GM12864 (cell line): ENCODE data around the gene COL26A1.

Source experiments
- DNase-seq: peaks from one replicate; pipeline ENCODE4 v3.0.0-alpha.2; 2011; ENCODE audit warnings: low read depth
- H3K4me3 ChIP-seq: 2 replicates; pipeline ENCODE4 v1.5.1; 2011; ENCODE audit warnings: mild to moderate bottlenecking, low read depth, low read length, control low read depth
- CTCF ChIP-seq: IDR thresholded peaks from 2 replicates; pipeline ENCODE4 v1.5.1; 2011; ENCODE audit warnings: low read depth, mild to moderate bottlenecking, moderate library complexity, low read length, control low read depth, inconsistent platforms; ENCODE audit errors: missing control alignments

The COL26A1 gene

DNA sequence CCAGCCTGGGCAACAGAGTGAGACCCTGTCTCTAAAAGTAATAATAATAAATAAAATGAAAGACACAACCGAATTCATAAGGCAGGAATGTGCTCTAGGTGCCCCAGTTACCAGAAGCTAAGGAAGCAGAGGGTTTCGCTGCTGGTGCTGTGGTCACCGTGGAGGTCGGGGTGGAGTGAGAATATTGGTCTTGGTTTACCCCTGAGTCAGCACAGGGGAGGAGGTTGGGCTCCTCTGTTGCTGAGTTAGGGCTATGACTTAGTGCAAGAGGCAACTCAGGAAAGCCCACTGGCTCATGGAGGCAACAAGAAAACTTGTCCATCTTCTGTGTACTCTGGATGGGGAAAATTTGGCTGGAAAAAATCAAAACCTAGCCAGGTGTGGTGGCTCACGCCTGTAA is 149.3 kb downstream of the COL26A1 start:
- no peak overlapping the region for H3K4me3 ChIP-seq
- TF ChIP-seq CTCF, result no peak
- DNase-seq, result no peak

DNA sequence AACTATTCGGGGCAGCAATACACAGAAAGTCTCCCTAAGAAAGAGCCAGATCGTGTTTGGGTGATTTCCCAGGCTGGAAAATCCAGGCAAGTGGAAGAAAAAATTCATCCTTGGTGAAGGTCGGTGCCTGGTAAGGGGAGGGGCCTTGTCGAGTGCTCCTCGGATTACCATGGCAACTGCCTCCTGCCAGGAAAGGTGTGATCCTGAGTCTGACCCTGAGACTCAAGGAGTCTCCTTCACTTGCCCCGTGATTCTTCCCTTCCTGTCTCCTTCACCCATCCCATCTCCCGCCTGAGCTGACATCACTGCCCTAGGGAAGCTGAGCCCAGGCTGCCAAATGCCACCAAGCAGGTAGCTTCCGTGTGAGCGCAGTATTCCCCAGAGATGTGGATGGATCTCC is 154.2 kb downstream of the COL26A1 start:
- TF ChIP-seq CTCF, result no peak
- no peak overlapping the region for H3K4me3 ChIP-seq
- DNase-seq, result no peak

- DNase-seq, result no peak
- TF ChIP-seq CTCF, result no peak
- H3K4me3 ChIP-seq, result no peak overlapping the region
These were observed 154.6 kb downstream of the COL26A1 start for GRCh38 chr7:101517304-101517703.

DNA sequence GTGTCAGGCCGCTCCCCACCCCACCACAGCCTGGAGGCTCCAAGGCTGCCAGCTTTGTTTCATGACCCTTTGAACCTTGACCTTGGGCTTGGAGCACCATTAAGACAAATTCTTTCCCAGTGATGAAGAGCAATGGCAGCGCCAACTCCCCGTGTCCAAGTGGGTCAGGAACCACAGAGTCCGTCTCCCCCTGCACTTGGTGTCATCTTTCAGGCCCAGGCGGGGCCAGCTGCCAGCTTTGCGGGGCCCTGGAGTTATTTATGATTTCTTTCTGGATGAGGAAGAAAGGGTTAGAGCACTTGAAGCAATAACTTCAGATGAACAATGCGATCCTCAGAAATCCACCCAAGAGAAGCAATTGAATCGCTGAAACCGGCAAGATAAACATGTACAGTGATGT is 155.7 kb downstream of the COL26A1 start:
- DNase-seq, result no peak
- H3K4me3 ChIP-seq, result no peak overlapping the region
- TF ChIP-seq CTCF, result no peak

DNA sequence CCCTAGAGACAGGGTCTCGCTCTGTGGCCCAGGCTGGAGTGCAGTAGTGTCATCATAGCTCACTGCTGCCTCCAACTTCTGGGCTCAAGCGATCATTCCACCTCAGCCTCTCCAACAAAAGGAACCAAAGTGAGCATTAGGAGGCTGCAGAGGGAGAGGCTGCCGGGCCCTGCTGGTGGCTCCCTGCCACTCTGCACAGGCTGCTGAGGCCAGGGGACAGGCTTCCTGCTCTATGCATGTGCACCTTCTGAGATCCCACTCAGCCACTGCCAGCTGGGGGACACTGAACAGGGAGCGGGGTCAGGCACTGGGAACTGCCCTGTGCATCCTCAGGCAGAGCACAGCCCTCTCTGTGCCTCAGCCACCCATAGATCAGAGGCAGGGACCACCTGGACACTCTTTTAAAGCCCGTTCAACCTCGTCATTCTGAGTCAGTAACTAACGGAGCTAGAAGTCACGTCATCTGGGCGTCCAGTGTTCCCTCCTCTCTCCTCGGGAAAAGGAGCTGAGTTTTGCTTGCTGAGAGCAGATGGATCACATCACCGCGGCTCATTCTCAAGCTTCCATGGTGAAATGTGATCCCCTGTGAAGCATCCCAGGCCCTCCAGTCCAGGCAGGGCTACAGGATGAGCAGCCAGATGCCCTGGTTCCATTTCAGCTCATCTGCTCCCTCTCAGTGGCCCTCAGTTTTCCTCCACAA is 156.8 kb downstream of the COL26A1 start:
- TF ChIP-seq CTCF, result no peak
- H3K4me3 ChIP-seq, result no peak overlapping the region
- DNase-seq, result no peak

DNA sequence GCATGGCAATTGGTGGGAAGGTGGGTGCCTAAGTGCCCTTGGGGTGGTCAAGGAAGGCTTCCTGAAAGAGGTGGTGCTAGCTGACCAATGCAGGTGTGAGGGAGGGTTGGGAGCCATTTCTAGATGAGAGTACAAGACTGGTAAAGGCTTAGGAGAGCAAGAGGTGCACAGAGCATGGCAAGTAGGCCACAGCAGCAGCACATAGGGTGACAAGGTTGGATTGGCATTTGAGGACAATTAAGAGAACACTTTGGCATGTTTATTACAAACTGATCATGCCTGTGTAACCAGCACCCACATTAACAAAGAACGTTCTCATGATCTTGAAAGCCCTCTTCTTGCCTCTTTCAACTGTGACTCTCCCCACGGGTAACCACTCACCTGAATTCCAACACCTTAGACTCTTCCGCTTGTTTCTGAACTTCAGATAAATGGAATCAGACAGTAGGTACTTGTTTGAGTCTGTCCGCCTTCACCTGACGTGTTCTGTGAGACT is 158.8 kb downstream of the COL26A1 start:
- no peak for DNase-seq
- H3K4me3 ChIP-seq, result no peak overlapping the region
- TF ChIP-seq CTCF, result no peak

- no peak overlapping the region for H3K4me3 ChIP-seq
- TF ChIP-seq CTCF, result no peak
- DNase-seq, result no peak
These were observed 159.3 kb downstream of the COL26A1 start for GRCh38 chr7:101522021-101522420.
